ENCODE data around the gene SRSF1. TPM values are rescaled to one million over a fixed set of nuclear protein-coding genes. Genes with fewer than 3 reads are reported as not detected.
A peak's percentile ranks its signal among the peaks of the same experiment; 100 is the strongest.

Gene SRSF1
- total RNA-seq, 1 donor from 2014 or later = 158 TPM

DNA sequence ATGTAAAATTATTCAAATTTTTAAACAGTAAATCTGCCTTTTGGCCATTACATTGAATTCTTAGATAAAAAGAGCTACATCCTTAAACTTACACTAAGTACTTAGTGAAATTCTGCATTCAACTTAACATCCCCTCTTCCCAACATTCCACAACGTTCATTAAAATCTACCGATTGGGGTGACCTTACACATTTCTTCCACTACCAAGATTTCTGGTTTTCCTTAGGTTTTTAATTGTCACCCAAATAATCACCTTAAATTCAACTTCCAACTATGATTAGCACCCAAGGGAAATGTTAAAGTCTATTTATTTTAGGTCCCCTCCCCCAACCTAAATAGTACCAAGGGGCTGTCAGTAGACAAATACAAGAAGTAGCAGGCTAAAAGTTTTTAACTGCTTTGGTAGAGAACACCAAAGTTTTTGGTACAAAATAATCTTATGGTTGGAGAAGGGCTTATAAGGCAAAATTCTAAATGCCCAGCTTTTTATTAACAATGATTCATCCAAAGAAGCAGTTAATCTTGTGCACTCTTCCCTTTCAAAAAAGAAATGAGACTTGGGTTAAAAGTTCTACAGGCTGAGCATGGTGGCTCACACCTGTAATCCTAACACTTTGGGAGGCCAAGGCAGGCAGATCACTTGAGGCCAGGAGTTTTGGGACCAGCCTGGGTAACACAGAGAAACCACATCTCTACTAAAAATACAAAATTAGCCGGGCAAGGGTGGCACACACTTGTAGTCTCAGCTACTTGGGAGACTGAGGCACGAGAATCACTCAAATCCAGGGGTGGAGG is 4.7 kb downstream of the SRSF1 start:
- H3K4me3 Mint-ChIP-seq (ENCODE audit: unreplicated experiment) = no peak overlapping the region
- no peak for DNase-seq (ENCODE audit: extremely low spot score, unreplicated experiment)
- H3K4me1 Mint-ChIP-seq (ENCODE audit: unreplicated experiment) = peaks cover 40% of the 10 kb centered on the region
- H3K27ac Mint-ChIP-seq (ENCODE audit: unreplicated experiment) = no peak overlapping the region
- no peaks in the 10 kb centered on the region for H3K9me3 Mint-ChIP-seq (ENCODE audit: unreplicated experiment)
- TF ChIP-seq, protein P1, sequence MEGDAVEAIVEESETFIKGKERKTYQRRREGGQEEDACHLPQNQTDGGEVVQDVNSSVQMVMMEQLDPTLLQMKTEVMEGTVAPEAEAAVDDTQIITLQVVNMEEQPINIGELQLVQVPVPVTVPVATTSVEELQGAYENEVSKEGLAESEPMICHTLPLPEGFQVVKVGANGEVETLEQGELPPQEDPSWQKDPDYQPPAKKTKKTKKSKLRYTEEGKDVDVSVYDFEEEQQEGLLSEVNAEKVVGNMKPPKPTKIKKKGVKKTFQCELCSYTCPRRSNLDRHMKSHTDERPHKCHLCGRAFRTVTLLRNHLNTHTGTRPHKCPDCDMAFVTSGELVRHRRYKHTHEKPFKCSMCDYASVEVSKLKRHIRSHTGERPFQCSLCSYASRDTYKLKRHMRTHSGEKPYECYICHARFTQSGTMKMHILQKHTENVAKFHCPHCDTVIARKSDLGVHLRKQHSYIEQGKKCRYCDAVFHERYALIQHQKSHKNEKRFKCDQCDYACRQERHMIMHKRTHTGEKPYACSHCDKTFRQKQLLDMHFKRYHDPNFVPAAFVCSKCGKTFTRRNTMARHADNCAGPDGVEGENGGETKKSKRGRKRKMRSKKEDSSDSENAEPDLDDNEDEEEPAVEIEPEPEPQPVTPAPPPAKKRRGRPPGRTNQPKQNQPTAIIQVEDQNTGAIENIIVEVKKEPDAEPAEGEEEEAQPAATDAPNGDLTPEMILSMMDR (IDR thresholded peaks at IDR 0.05) = no peak
- no peaks in the 10 kb centered on the region for H3K27me3 Mint-ChIP-seq (ENCODE audit: unreplicated experiment)
- peaks cover 41% of the 10 kb centered on the region for H3K36me3 Mint-ChIP-seq (ENCODE audit: unreplicated experiment)

DNA sequence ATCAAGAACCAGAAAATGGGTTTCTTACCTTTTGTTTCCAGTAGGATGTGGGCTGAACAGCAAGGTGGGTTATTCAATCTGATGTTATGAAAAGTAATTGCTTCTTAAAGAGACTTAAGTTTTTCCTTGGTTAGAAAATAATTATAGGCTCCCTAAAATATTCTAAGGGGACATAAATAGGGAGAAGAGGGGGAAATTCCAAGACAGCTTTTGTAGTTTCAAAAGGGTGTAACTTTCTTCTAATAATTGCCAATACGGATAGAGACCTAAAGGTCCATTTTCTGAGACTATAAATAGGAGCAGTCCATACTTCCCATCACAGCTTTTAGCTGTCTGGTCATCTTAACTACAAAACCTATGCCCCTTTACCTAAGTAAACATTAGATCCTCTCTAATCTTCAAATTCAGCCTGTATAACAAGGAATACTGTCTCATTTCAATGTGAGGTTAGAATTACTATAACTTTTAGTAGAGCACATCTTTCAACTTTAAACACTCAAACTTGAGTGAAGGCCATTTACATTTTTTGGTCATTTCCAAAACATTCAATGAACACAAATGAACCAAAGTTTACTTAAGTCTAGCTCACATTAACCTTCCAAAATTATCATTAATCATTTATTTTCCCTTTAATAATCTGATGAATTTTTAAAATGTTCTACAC is 5.5 kb downstream of the SRSF1 start:
- H3K4me3 Mint-ChIP-seq (ENCODE audit: unreplicated experiment) = no peak overlapping the region
- H3K9me3 Mint-ChIP-seq (ENCODE audit: unreplicated experiment) = no peaks in the 10 kb centered on the region
- no peak overlapping the region for H3K27ac Mint-ChIP-seq (ENCODE audit: unreplicated experiment)
- H3K27me3 Mint-ChIP-seq (ENCODE audit: unreplicated experiment) = no peaks in the 10 kb centered on the region
- peaks cover 45% of the 10 kb centered on the region for H3K36me3 Mint-ChIP-seq (ENCODE audit: unreplicated experiment)
- TF ChIP-seq, protein P1 (IDR thresholded peaks at IDR 0.05) = no peak
- DNase-seq (ENCODE audit: extremely low spot score, unreplicated experiment) = no peak
- peaks cover 40% of the 10 kb centered on the region for H3K4me1 Mint-ChIP-seq (ENCODE audit: unreplicated experiment)

GRCh38 chr17:57999496-58000017 is 7.5 kb downstream of the SRSF1 start:
- peaks cover 34% of the 10 kb centered on the region for H3K36me3 Mint-ChIP-seq (ENCODE audit: unreplicated experiment)
- no peaks in the 10 kb centered on the region for H3K27me3 Mint-ChIP-seq (ENCODE audit: unreplicated experiment)
- H3K4me3 Mint-ChIP-seq (ENCODE audit: unreplicated experiment) = no peak overlapping the region
- no peak overlapping the region for H3K27ac Mint-ChIP-seq (ENCODE audit: unreplicated experiment)
- no peaks in the 10 kb centered on the region for H3K9me3 Mint-ChIP-seq (ENCODE audit: unreplicated experiment)
- peaks cover 25% of the 10 kb centered on the region for H3K4me1 Mint-ChIP-seq (ENCODE audit: unreplicated experiment)
- no peak for DNase-seq (ENCODE audit: extremely low spot score, unreplicated experiment)
- TF ChIP-seq, protein P1 (IDR thresholded peaks at IDR 0.05) = peak; percentile 87

DNA sequence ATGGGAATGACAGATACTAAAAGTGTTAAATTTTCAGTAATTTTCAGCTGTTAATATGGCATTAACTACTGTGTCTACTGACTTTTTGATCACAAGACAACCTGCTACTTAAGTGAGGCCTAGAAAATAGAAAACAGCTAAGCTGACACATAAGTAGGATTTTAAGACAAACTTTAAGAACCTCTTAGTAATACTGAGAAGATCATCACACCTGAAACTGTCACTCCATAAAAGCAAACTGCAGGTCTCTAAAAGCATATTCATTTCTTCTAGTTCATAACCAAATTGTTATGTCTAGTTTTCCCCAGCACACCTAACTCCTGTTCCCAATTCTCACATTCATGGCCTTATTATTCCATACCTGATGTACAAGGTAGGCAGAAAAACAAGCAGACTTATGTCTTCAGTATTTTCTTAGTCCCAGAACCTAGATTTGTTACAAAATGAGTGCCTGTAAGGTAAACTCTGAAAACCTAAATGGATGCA is 8.0 kb downstream of the SRSF1 start:
- peaks cover 25% of the 10 kb centered on the region for H3K4me1 Mint-ChIP-seq (ENCODE audit: unreplicated experiment)
- no peak overlapping the region for H3K27ac Mint-ChIP-seq (ENCODE audit: unreplicated experiment)
- TF ChIP-seq, protein P1 (IDR thresholded peaks at IDR 0.05) = no peak
- no peak for DNase-seq (ENCODE audit: extremely low spot score, unreplicated experiment)
- H3K27me3 Mint-ChIP-seq (ENCODE audit: unreplicated experiment) = no peaks in the 10 kb centered on the region
- H3K36me3 Mint-ChIP-seq (ENCODE audit: unreplicated experiment) = peaks cover 34% of the 10 kb centered on the region
- no peaks in the 10 kb centered on the region for H3K9me3 Mint-ChIP-seq (ENCODE audit: unreplicated experiment)
- no peak overlapping the region for H3K4me3 Mint-ChIP-seq (ENCODE audit: unreplicated experiment)
